Fibroblast of the aortic adventitia (primary cell): Measurements from ENCODE around the gene BHLHA15. TPM values are rescaled to one million over a fixed set of nuclear protein-coding genes. Genes with fewer than 3 reads are reported as not detected.

Experiments used
- DNase-seq: peaks from one replicate; pipeline ENCODE4 v3.0.0-alpha.2; 2010; ENCODE audit warnings: low read depth
- H3K4me3 ChIP-seq: 2 replicates; pipeline ENCODE4 v1.5.1; 2011; ENCODE audit warnings: low read depth, mild to moderate bottlenecking, control low read depth, low read length, moderate library complexity
- total RNA-seq: library from RNA; depleted of rRNA; stranded (reverse); fragments of >200 nt; gene quantifications from 2 replicates; pipeline ENCODE4 v1.2.3, GENCODE V29; 2012; ENCODE audit warnings: low replicate concordance
- TF ChIP-seq, protein P1 (sequence below): IDR thresholded peaks from 2 replicates; pipeline ENCODE4 v1.5.1; 2011; ENCODE audit warnings: mild to moderate bottlenecking, low read length, control low read depth, inconsistent platforms; ENCODE audit not compliant: insufficient read depth

BHLHA15 gene
- total RNA-seq, 1 donor: not detected

DNA sequence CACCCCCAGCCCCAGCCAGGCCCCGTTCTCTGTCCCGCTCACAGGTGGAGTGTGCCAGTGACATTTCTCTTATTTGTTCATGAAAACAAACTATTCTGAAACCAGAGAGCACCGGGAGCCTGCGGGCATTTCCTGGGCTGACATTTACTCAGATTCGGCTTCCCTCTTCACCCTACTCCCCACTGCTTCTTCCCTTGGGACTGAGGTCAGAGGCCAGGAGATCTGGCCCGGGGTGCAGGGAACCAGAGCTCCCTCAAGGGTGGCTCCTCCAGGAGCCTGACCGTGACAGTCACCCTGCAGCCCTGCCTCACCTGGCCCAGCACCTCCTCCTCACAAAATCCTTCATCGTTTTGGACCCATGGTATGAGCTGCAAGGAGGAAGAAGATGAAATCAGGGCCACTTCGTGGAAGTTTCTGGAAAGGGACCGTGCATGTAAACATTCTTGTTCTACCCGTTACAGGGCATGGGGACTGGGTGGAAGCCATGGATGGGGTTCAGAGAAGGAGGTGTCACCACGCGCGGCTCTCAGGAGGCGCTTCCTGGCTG, 12.2 kb downstream of the BHLHA15 start:
- no peak for DNase-seq
- H3K4me3 ChIP-seq: no peak overlapping the region
- TF ChIP-seq, protein P1, sequence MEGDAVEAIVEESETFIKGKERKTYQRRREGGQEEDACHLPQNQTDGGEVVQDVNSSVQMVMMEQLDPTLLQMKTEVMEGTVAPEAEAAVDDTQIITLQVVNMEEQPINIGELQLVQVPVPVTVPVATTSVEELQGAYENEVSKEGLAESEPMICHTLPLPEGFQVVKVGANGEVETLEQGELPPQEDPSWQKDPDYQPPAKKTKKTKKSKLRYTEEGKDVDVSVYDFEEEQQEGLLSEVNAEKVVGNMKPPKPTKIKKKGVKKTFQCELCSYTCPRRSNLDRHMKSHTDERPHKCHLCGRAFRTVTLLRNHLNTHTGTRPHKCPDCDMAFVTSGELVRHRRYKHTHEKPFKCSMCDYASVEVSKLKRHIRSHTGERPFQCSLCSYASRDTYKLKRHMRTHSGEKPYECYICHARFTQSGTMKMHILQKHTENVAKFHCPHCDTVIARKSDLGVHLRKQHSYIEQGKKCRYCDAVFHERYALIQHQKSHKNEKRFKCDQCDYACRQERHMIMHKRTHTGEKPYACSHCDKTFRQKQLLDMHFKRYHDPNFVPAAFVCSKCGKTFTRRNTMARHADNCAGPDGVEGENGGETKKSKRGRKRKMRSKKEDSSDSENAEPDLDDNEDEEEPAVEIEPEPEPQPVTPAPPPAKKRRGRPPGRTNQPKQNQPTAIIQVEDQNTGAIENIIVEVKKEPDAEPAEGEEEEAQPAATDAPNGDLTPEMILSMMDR: no peak

DNA sequence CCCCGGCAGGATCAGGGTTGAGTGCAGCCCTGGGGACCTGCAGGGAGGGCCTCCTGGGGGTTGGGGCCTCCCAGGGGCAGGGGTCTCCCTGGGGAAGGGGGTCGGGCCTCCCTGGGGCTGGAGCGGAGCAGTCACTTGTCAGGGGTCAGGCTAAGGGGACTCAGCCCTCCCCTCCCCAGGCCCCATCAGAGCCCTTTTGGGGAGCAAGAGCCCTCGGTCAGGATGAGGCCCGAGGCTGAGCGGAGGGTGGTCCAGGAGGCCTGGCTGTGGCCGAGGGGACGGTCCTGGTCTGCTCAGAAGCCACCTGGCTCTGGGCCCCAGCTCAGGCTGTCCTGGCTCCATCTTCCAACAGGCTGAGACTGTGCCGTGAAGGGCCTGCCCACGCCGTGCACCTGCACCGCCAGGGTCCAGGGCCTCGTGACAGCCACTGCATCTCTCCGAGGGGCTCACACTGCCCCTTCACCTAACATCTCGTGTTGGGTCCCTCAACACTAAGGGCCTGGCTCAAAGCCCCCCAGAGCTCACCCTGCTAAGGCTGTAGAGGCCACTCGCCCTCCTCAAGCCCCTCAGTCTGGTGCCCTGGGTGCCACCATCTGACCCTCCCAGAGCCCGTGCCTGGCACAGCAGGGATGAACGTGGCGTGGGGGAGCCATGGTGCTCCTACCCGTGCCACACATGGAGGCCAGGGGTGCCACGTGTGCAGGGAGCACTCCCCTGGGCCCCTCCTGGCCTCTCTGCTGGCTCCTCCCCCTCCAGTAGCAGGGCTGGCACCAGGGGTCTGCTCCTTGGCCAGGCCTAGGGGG, 12.9 kb downstream of the BHLHA15 start:
- DNase-seq: no peak
- TF ChIP-seq, protein P1: no peak
- no peak overlapping the region for H3K4me3 ChIP-seq

DNA sequence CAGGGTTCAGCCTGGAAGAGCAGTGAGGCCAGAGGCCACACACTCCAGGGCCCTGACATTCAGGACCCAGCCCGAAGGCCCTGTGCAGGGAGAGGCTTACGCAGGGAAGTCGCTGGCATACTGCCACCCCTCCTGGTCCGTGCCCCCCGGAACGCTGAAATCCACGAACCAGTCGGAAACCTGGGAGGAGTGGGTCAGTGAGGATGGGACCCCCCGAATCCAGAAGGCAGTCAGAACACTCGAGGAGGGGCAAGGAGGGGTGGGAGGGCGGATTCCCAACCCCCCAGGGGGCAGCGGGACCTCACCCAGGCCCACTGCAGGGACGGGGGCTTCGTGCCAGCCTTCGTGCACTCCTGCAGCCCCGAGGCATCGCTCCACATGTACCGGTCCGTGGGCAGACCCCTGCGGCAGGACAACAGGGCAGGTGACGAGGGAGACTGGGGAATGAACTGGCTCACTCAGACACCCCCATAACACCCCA, 13.5 kb downstream of the BHLHA15 start:
- no peak overlapping the region for H3K4me3 ChIP-seq
- TF ChIP-seq, protein P1: no peak
- DNase-seq: no peak

DNA sequence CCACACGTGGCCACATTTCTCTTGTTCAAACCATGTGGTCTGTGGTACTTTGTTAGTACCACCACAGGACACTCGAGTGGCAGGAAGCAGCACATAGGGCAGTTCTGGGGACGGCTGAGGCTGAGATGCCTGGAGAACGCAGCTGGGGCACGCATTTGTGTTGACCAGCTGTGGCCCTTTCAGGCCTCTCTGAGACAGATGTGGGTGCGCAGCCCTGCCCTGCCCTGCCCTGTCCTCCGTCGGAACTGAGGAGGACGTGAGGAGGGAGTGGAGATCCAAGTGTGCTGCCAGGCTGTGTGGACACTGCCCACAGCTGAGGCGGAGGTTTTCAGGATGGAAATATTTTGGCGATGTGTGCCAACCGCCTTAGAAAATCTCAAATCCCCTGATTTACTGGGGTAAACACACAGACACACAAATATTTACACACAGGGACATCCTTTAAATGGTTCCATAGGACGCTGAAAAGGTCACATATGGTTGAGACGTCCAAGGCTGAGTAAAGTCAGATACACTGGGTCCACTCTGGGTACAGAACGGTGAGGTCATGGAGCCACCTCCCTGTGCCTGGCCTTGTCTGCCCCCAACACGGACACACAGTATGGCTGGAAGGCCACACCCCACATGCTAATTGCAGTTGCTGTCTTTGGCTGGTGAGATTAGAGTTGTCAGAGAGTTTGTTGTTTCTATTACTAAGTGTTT, 14.8 kb downstream of the BHLHA15 start:
- TF ChIP-seq, protein P1: no peak
- no peak for DNase-seq
- no peak overlapping the region for H3K4me3 ChIP-seq

DNA sequence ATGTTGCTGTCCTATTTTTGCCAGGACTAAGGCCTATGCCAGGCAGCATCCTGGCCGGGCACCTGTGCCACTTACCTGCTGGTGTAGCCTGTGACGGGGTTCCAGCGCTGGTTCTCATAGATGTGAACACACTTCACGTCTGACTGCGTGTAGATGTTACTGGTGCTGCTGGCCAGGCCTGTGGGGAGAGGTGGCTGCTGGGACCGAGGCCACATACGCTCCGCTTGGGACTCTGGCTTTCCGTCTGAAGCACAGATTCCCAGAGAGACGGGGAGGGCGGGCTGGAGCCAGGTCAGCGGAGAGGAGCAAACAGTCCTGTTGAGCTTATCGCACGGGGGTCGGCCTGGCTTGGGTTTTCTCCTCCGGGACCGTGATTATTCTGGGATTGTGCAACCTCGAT, 16.7 kb downstream of the BHLHA15 start:
- H3K4me3 ChIP-seq: no peak overlapping the region
- TF ChIP-seq, protein P1: no peak

DNA sequence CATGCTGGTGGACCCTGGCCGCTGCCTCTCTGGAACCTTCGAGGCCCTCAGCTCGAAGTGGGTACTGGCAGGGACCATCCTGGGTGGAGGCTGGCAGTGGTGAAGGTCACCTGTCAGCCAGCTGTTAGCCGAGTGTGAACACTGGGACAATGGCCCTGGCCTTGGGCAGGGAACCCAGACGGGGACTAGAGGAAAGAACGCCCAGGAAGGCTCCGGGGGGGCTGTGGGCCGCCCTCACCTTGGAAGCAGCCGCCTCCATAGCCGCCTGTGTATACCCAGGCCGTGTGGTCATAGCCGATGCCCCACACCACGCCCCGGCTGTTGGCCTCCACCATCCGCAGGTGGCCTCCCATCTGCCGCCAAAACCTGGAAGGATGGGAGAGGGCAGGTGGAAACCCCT, 17.6 kb downstream of the BHLHA15 start:
- TF ChIP-seq, protein P1: no peak
- DNase-seq: no peak

More for the DNA sequence above, 16.7 kb downstream of the BHLHA15 start:
- no peak for DNase-seq

More for the DNA sequence above, 17.6 kb downstream of the BHLHA15 start:
- no peak overlapping the region for H3K4me3 ChIP-seq
